Panc1 (cell line): ENCODE measurements around the gene KIF26B. TPM values are rescaled to one million over a fixed set of nuclear protein-coding genes. Genes with fewer than 3 reads are reported as not detected.

ENCODE experiments used
- ATAC-seq: fragments of 200-7000 bp; cut with Tn5 transposase; 2 replicates; pipeline ENCODE4 v1.9.1; 2020; ENCODE audit warnings: mild to moderate bottlenecking, moderate library complexity
- BruUV-seq: library from RNA; stranded (reverse); fragments of 400-500 nt; replicated peaks from 2 replicates; lab custom pipeline; 2021; lab: Mats Ljungman, UMichigan
- CTCF ChIA-PET: fragments of 300-600 bp; sonication (Branson Sonifier 250); formaldehyde crosslinking; loops from one replicate; lab custom pipeline; 2022; ENCODE audit warnings: antibody characterized with exemption; lab: Charles Lee
- POLR2A ChIA-PET: fragments of 300-600 bp; sonication (Branson Sonifier 250); formaldehyde crosslinking; loops from one replicate; lab custom pipeline; 2022; ENCODE audit warnings: antibody characterized with exemption; lab: Charles Lee
- DNase-seq: peaks from one replicate; pipeline ENCODE4 v3.0.0-alpha.2; 2010; ENCODE audit warnings: low read depth, low spot score
- H3K27ac ChIP-seq: 2 replicates; pipeline ENCODE4 v1.5.1; 2011; ENCODE audit warnings: mild to moderate bottlenecking, low read length, inconsistent platforms
- H3K27me3 ChIP-seq: fragments of 200-500 bp; sonication (Bioruptor generic); 2 replicates; pipeline ENCODE4 v1.6.0; 2014; ENCODE audit warnings: low read length, inconsistent platforms; ENCODE audit not compliant: control insufficient read depth, insufficient read depth
- H3K36me3 ChIP-seq: fragments of 200-500 bp; sonication (Bioruptor generic); 2 replicates; pipeline ENCODE4 v1.5.1; 2014; ENCODE audit warnings: inconsistent platforms, mild to moderate bottlenecking, low read length, moderate library complexity; ENCODE audit not compliant: control insufficient read depth, insufficient read depth
- H3K4me1 ChIP-seq: 2 replicates; pipeline ENCODE4 v1.5.1; 2011; ENCODE audit warnings: inconsistent platforms, mild to moderate bottlenecking, low read length, moderate library complexity; ENCODE audit not compliant: control insufficient read depth, insufficient read depth
- H3K4me3 ChIP-seq, 2 experiments: 2 replicates each; pipeline ENCODE4 v1.5.1; 2011 to 2012; ENCODE audit warnings: low read depth in 2 of 2, low read length in 2 of 2, mild to moderate bottlenecking in 2 of 2, inconsistent platforms in 1 of 2, moderate library complexity in 1 of 2
- H3K9me3 ChIP-seq: fragments of 200-500 bp; sonication (Bioruptor generic); 2 replicates; pipeline ENCODE4 v1.5.1; 2014; ENCODE audit warnings: low read depth, mild to moderate bottlenecking, inconsistent platforms, low read length, moderate library complexity; ENCODE audit not compliant: control insufficient read depth, insufficient read depth
- POLR2AphosphoS5 ChIP-seq: IDR thresholded peaks from 2 replicates; pipeline ENCODE4 v1.6.1; 2012; ENCODE audit warnings: mild to moderate bottlenecking, low read depth, low read length, moderate library complexity
- SIN3A ChIP-seq: IDR thresholded peaks from 2 replicates; pipeline ENCODE4 v1.6.1; 2012; ENCODE audit warnings: low read depth, mild to moderate bottlenecking, low read length, moderate library complexity, borderline replicate concordance; ENCODE audit not compliant: insufficient read depth
- TCF7L2 ChIP-seq: IDR thresholded peaks from 2 replicates; pipeline ENCODE4 v1.6.1; 2011; ENCODE audit warnings: mild to moderate bottlenecking, low read depth, low read length, inconsistent platforms
- in situ Hi-C: cut with HindIII; loops from 2 replicates; pipeline ENCODE4 v1.10.0; 2016; ENCODE audit warnings: low sequenced_read_pairs, low pct_unique_long_range_greater_than_20kb
- intact Hi-C: fragments of 100-400 bp; cut with micrococcal nuclease; formaldehyde crosslinking; loops from one replicate; pipeline ENCODE4 v1.10.0; 2022; ENCODE audit not compliant: unreplicated experiment
- total RNA-seq: library from RNA; stranded (reverse); gene quantifications from one replicate; pipeline ENCODE4 v1.2.1, GENCODE V29; 2021; ENCODE audit not compliant: unreplicated experiment
- TF ChIP-seq, protein P1 (sequence below): fragments of 450-650 bp; IDR thresholded peaks from 2 replicates; pipeline ENCODE4 v1.5.1; 2017; ENCODE audit warnings: mild to moderate bottlenecking
- TF ChIP-seq, protein P2 (sequence below), 2 experiments: IDR thresholded peaks; 2 replicates each; pipeline ENCODE4 v1.6.1; 2011 to 2012; ENCODE audit warnings: low read depth in 2 of 2, control low read depth in 1 of 2, low read length in 1 of 2, mild to moderate bottlenecking in 1 of 2, moderate library complexity in 1 of 2; ENCODE audit not compliant: insufficient read depth in 1 of 2

The KIF26B gene
- total RNA-seq, 1 experiment from 2014 or later, result 0.33 TPM

DNA sequence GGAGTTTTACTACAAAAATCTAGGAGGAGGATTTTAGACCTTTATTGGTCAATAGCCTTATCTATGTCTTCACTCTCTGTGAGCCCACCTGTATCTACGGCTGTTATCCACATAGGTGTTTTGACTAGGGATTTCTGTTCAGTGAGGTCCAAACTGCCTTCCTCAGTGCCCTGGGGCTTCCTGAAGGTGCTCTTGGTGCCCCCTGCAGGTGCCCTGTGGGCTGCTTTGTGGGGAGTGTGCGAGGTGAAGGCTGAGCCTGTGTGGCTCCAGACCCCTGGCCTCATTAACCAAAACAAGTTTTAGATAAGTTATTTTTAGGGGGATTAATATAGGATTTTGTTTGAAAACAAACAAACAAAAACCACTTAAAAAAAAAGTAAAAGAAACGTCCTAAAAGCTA is 122.5 kb downstream of the KIF26B start:
- TF ChIP-seq, protein P1, sequence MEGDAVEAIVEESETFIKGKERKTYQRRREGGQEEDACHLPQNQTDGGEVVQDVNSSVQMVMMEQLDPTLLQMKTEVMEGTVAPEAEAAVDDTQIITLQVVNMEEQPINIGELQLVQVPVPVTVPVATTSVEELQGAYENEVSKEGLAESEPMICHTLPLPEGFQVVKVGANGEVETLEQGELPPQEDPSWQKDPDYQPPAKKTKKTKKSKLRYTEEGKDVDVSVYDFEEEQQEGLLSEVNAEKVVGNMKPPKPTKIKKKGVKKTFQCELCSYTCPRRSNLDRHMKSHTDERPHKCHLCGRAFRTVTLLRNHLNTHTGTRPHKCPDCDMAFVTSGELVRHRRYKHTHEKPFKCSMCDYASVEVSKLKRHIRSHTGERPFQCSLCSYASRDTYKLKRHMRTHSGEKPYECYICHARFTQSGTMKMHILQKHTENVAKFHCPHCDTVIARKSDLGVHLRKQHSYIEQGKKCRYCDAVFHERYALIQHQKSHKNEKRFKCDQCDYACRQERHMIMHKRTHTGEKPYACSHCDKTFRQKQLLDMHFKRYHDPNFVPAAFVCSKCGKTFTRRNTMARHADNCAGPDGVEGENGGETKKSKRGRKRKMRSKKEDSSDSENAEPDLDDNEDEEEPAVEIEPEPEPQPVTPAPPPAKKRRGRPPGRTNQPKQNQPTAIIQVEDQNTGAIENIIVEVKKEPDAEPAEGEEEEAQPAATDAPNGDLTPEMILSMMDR, result peak; percentile 56
- TF ChIP-seq TCF7L2, result no peak
- TF ChIP-seq SIN3A, result no peak
- Histone ChIP-seq H3K27me3 (no peaks in the 10 kb centered on the region; the same call in 1 of the 2 replicates), H3K9me3 (no peaks in the 10 kb centered on the region), H3K27ac (no peak overlapping the region), H3K36me3 (no peaks in the 10 kb centered on the region), H3K4me3 (no peak overlapping the region), H3K4me1 (no peaks in the 10 kb centered on the region)
- BruUV-seq, result no TSS peak
- in situ Hi-C loops, result no loop called here
- no peak for ATAC-seq
- intact Hi-C loops, result no loop called here
- ChIA-PET CTCF (no interaction called here), POLR2A (no interaction called here)
- DNase-seq, result no peak

DNA sequence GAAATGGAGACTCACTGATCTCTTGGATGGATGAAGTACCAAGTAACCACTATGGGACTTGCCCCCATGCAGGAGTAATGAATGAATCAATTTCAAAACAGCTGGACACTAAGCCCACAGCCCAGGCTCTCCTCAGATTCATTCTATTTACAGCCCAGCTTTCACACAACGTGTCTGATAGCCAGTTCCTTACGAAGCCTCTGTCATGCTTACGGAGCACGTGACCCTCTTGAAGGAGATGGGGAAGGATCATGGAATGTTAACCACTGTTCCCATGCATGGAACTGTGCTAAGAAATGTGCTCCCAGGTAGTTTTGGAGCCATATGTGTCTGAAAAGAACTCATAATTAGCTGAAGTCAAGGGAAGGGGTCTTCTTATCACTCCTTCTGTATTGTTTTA is 124.1 kb downstream of the KIF26B start:
- POLR2A ChIA-PET, result no interaction called here
- in situ Hi-C loops, result no loop called here
- CTCF ChIA-PET, result no interaction called here

More for the DNA sequence above, 124.1 kb downstream of the KIF26B start:
- BruUV-seq, result no TSS peak
- TF ChIP-seq SIN3A, result no peak
- TF ChIP-seq, protein P1, result no peak
- no peak for TF ChIP-seq TCF7L2
- TF ChIP-seq POLR2AphosphoS5, result no peak
- TF ChIP-seq, protein P2, sequence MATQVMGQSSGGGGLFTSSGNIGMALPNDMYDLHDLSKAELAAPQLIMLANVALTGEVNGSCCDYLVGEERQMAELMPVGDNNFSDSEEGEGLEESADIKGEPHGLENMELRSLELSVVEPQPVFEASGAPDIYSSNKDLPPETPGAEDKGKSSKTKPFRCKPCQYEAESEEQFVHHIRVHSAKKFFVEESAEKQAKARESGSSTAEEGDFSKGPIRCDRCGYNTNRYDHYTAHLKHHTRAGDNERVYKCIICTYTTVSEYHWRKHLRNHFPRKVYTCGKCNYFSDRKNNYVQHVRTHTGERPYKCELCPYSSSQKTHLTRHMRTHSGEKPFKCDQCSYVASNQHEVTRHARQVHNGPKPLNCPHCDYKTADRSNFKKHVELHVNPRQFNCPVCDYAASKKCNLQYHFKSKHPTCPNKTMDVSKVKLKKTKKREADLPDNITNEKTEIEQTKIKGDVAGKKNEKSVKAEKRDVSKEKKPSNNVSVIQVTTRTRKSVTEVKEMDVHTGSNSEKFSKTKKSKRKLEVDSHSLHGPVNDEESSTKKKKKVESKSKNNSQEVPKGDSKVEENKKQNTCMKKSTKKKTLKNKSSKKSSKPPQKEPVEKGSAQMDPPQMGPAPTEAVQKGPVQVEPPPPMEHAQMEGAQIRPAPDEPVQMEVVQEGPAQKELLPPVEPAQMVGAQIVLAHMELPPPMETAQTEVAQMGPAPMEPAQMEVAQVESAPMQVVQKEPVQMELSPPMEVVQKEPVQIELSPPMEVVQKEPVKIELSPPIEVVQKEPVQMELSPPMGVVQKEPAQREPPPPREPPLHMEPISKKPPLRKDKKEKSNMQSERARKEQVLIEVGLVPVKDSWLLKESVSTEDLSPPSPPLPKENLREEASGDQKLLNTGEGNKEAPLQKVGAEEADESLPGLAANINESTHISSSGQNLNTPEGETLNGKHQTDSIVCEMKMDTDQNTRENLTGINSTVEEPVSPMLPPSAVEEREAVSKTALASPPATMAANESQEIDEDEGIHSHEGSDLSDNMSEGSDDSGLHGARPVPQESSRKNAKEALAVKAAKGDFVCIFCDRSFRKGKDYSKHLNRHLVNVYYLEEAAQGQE (IDR thresholded peaks at IDR 0.05; ENCODE audit: insufficient read depth in 1 of 2, low read depth in 2 of 2, low read length in 1 of 2), result no peak
- intact Hi-C loops, result no loop called here
- ATAC-seq (no peak), DNase-seq (no peak)
- Histone ChIP-seq H3K36me3 (no peaks in the 10 kb centered on the region), H3K27me3 (no peaks in the 10 kb centered on the region), H3K4me3 (no peak overlapping the region), H3K27ac (no peak overlapping the region), H3K4me1 (no peaks in the 10 kb centered on the region), H3K9me3 (no peaks in the 10 kb centered on the region)
